ENCODE data around the gene C1orf21.

DNA sequence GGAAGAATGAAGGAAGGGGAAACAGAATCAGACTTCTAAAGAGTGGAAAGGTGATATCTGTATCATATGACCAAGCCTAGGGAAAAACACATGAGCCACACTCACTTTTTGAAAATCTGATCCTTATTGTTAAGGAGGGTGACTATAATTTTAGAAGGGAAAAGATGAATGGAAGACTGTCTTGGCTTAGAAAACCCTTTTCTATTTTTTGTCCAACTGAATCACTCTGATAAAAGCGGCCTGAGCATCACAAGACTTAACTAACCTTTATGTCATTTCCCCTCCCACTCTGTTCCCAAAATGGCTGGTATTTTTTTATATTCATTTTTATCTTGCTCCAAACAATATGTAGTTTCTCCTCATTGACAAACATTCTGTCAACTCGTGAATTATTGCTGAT is 169.8 kb downstream of the C1orf21 start:
- TF ChIP-seq, protein P1, sequence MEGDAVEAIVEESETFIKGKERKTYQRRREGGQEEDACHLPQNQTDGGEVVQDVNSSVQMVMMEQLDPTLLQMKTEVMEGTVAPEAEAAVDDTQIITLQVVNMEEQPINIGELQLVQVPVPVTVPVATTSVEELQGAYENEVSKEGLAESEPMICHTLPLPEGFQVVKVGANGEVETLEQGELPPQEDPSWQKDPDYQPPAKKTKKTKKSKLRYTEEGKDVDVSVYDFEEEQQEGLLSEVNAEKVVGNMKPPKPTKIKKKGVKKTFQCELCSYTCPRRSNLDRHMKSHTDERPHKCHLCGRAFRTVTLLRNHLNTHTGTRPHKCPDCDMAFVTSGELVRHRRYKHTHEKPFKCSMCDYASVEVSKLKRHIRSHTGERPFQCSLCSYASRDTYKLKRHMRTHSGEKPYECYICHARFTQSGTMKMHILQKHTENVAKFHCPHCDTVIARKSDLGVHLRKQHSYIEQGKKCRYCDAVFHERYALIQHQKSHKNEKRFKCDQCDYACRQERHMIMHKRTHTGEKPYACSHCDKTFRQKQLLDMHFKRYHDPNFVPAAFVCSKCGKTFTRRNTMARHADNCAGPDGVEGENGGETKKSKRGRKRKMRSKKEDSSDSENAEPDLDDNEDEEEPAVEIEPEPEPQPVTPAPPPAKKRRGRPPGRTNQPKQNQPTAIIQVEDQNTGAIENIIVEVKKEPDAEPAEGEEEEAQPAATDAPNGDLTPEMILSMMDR (optimal IDR thresholded peaks at IDR 0.05 in 1 of 3, IDR thresholded peaks at IDR 0.05 in 1 of 3, conservative IDR thresholded peaks at IDR 0.05 in 1 of 3; ENCODE audit: extremely low read depth in 1 of 3, insufficient read depth in 2 of 3, low read length in 3 of 3): no peak
- no peak for TF ChIP-seq EZH2 (IDR thresholded peaks at IDR 0.05; ENCODE audit: low read length)
